ENCODE measurements around the gene HIRIP3. TPM values are rescaled to one million over a fixed set of nuclear protein-coding genes. Genes with fewer than 3 reads are reported as not detected.

HIRIP3 gene
- polyA plus RNA-seq, 3 donors, result 3.3 to 4.8 (median 3.7) TPM

DNA sequence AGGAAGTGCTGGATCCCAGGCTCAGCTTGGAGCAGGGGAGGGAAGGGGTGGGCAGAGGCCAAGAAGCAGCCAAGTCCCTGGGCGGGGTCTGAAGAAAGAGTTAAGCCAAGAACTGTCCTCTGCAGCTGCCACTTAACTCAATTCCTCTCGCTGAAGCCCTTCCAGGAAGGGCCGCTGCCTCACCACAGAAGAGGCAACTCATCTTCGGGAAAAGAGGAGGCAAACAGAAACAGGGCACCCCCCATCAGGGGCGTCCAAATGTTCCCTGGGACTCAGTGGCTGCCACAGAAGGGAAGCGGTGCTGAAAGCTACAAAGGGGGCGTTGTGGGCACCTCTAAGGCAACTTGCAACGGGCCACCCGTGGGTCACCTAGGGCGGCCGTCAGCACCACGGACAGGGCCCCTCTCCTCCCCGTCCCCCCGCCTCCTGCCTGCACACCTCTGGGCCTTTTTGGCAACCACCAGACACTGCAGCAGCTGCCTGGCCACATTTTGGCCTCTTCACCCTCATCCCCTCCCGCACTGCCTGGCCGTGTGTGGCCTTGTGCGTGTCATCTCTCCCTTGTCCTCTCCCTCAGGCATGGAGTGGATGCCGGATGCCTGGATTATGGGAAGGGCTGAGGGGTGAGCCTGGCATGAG lies 33.1 kb upstream of the HIRIP3 start:
- WGBS (ENCODE audit: insufficient coverage), result 6% methylated on average over 10 of the region's 18 CpGs
- intact Hi-C loops (cut with micrococcal nuclease), result loop anchor here in 1 of 2 donors (10.0 kb wide), 2 partner anchors 84 to 334 kb away; no protein-coding TSS in a partner anchor
- Mint-ChIP-seq H3K4me3 (peak overlapping the region in 1 of 2 donors; percentile 77), H3K27ac (peak overlapping the region in 1 of 7 donors; percentile 50), H3K27me3 (ENCODE audit: low read depth in 3 of 3) (peaks cover 52 to 72% (median 66%) of the 10 kb centered on the region in 3 donors), H3K36me3 (no peaks in the 10 kb centered on the region), H3K4me1 (peaks cover 1% of the 10 kb centered on the region), H3K9me3 (peaks cover 0 to 8% (median 5%) of the 10 kb centered on the region in 7 donors)
- Histone ChIP-seq H3K79me2 (ENCODE audit: insufficient read depth, low read length) (no peaks in the 10 kb centered on the region), H3K4me2 (replicated peaks; ENCODE audit: extremely low read depth, low read length, poor library complexity, severe bottlenecking) (no peak overlapping the region), H4K20me1 (ENCODE audit: insufficient read depth, low read length) (no peaks in the 10 kb centered on the region), H2AFZ (ENCODE audit: insufficient read depth, low read depth, low read length, poor library complexity, severe bottlenecking) (no peak overlapping the region), H3K36me3 (replicated peaks in 1 of 2; ENCODE audit: control insufficient read depth in 1 of 2, insufficient read depth in 2 of 2, low read length in 2 of 2) (no peaks in the 10 kb centered on the region), H3K27ac (ENCODE audit: low read depth in 1 of 2, low read length in 2 of 2) (no peak overlapping the region), H3K4me3 (replicated peaks in 1 of 3; ENCODE audit: low read depth in 2 of 3, low read length in 3 of 3) (no peak overlapping the region), H3K4me1 (ENCODE audit: control insufficient read depth in 1 of 2, insufficient read depth in 2 of 2, low read length in 2 of 2) (peaks cover 0 to 4% of the 10 kb centered on the region in 2 donors), H3K27me3 (ENCODE audit: control insufficient read depth in 2 of 2, insufficient read depth in 2 of 2, low read length in 2 of 2) (peaks cover 30 to 59% of the 10 kb centered on the region in 2 donors), H3K9ac (ENCODE audit: insufficient read depth, low read length, poor library complexity, severe bottlenecking) (no peak overlapping the region), H3K9me3 (replicated peaks in 1 of 2; ENCODE audit: control insufficient read depth in 1 of 2, insufficient read depth in 1 of 2, low read length in 2 of 2) (peaks cover 0 to 6% of the 10 kb centered on the region in 2 donors)
- no peak for DNase-seq
- TF ChIP-seq, protein P1, sequence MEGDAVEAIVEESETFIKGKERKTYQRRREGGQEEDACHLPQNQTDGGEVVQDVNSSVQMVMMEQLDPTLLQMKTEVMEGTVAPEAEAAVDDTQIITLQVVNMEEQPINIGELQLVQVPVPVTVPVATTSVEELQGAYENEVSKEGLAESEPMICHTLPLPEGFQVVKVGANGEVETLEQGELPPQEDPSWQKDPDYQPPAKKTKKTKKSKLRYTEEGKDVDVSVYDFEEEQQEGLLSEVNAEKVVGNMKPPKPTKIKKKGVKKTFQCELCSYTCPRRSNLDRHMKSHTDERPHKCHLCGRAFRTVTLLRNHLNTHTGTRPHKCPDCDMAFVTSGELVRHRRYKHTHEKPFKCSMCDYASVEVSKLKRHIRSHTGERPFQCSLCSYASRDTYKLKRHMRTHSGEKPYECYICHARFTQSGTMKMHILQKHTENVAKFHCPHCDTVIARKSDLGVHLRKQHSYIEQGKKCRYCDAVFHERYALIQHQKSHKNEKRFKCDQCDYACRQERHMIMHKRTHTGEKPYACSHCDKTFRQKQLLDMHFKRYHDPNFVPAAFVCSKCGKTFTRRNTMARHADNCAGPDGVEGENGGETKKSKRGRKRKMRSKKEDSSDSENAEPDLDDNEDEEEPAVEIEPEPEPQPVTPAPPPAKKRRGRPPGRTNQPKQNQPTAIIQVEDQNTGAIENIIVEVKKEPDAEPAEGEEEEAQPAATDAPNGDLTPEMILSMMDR (IDR thresholded peaks at IDR 0.05), result no peak

DNA sequence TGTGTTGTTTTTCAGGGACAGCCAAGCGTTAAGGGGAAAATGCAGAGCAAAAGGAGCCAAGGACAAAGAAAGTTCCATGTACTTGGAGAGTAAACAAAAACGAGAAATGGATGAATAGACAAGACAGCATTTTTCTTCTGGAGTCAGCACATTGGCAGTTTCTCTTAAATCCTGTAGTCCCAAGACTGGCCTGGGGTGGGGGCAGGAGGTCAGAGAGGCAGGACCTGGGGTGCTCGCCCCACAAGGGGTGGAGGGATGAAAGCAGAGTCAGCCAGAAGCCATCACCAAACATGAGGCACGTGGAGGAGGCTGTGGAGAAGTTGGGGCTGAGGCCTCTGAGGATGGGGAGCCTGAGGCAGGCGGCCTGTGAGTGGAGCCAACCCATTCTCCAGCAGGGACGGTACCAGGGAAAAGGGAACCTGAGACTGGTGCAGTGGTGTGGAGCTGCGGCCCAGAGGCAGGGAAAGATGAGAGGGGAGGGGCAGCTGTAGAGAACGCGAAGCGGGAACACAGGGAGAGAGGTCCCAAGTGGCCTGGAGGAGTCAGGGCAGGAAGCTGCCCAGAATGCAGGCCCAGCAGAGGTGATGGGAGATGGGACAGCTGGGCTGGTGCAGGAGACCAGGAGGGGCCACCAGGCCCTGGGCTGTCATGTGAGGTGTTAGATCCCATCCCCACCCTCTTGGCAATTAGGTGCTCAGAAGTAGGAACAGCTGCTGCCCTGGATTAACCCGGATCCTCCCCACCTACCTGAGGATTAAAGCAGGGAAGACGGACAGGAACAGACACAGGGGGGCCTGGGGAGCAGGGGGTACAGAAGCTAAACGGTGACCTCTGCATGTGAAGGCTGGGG lies 32.4 kb upstream of the HIRIP3 start:
- Histone ChIP-seq H3K4me2 (replicated peaks; ENCODE audit: extremely low read depth, low read length, poor library complexity, severe bottlenecking) (no peak overlapping the region), H4K20me1 (ENCODE audit: insufficient read depth, low read length) (no peaks in the 10 kb centered on the region), H2AFZ (ENCODE audit: insufficient read depth, low read depth, low read length, poor library complexity, severe bottlenecking) (no peak overlapping the region), H3K27me3 (ENCODE audit: control insufficient read depth in 2 of 2, insufficient read depth in 2 of 2, low read length in 2 of 2) (peaks cover 30 to 59% of the 10 kb centered on the region in 2 donors), H3K9ac (ENCODE audit: insufficient read depth, low read length, poor library complexity, severe bottlenecking) (no peak overlapping the region), H3K36me3 (replicated peaks in 1 of 2; ENCODE audit: control insufficient read depth in 1 of 2, insufficient read depth in 2 of 2, low read length in 2 of 2) (no peaks in the 10 kb centered on the region), H3K27ac (ENCODE audit: low read depth in 1 of 2, low read length in 2 of 2) (no peak overlapping the region), H3K79me2 (ENCODE audit: insufficient read depth, low read length) (no peaks in the 10 kb centered on the region), H3K9me3 (replicated peaks in 1 of 2; ENCODE audit: control insufficient read depth in 1 of 2, insufficient read depth in 1 of 2, low read length in 2 of 2) (peaks cover 0 to 6% of the 10 kb centered on the region in 2 donors), H3K4me3 (replicated peaks in 1 of 3; ENCODE audit: low read depth in 2 of 3, low read length in 3 of 3) (no peak overlapping the region), H3K4me1 (ENCODE audit: control insufficient read depth in 1 of 2, insufficient read depth in 2 of 2, low read length in 2 of 2) (peaks cover 0 to 4% of the 10 kb centered on the region in 2 donors)
- Mint-ChIP-seq H3K36me3 (no peaks in the 10 kb centered on the region), H3K9me3 (peaks cover 0 to 8% (median 5%) of the 10 kb centered on the region in 7 donors), H3K27me3 (ENCODE audit: low read depth in 3 of 3) (peaks cover 52 to 68% (median 64%) of the 10 kb centered on the region in 3 donors), H3K27ac (no peak overlapping the region), H3K4me1 (peaks cover 1% of the 10 kb centered on the region), H3K4me3 (peak overlapping the region in 1 of 2 donors; percentile 39)
- TF ChIP-seq, protein P1 (IDR thresholded peaks at IDR 0.05), result no peak
- DNase-seq, result no peak
- intact Hi-C loops (cut with micrococcal nuclease), result loop anchor here in 1 of 2 donors (10.0 kb wide), 2 partner anchors 83 to 333 kb away; no protein-coding TSS in a partner anchor
- 53% methylated on average over 9 of the region's 13 CpGs for WGBS (ENCODE audit: insufficient coverage)
